CD4-positive, alpha-beta T cell treated with Interleukin-17A for 4 hours (primary cell): Measurements from ENCODE around the gene DIS3L2.

ENCODE experiments used
- DNase-seq: peaks from one replicate; pipeline ENCODE4 v3.0.0-alpha.2; 2020; ENCODE audit warnings: mixed read lengths

The DIS3L2 gene

GRCh38 chr2:232238596-232238995 is 277.1 kb downstream of the DIS3L2 start:
- no peak for DNase-seq

- no peak for DNase-seq
Measured at GRCh38 chr2:232239951-232240681, 278.6 kb downstream of the DIS3L2 start.

GRCh38 chr2:232240906-232241305 is 279.4 kb downstream of the DIS3L2 start:
- DNase-seq = no peak

GRCh38 chr2:232242316-232242715 is 280.8 kb downstream of the DIS3L2 start:
- DNase-seq = no peak

GRCh38 chr2:232245111-232245510 is 283.6 kb downstream of the DIS3L2 start:
- DNase-seq = no peak

GRCh38 chr2:232246245-232246644 is 284.7 kb downstream of the DIS3L2 start:
- DNase-seq = no peak

- DNase-seq = no peak
Measured at GRCh38 chr2:232249096-232249495, 287.6 kb downstream of the DIS3L2 start.

- no peak for DNase-seq
Measured at GRCh38 chr2:232250246-232251175, 289.0 kb downstream of the DIS3L2 start.

- no peak for DNase-seq
Measured at GRCh38 chr2:232255033-232255432, 293.5 kb downstream of the DIS3L2 start.

GRCh38 chr2:232260075-232260474 is 298.6 kb downstream of the DIS3L2 start:
- DNase-seq = no peak

- DNase-seq = no peak
Measured at GRCh38 chr2:232261776-232262175, 300.3 kb downstream of the DIS3L2 start.

GRCh38 chr2:232263295-232263694 is 301.8 kb downstream of the DIS3L2 start:
- no peak for DNase-seq

- DNase-seq = no peak
Measured at GRCh38 chr2:232264081-232264480, 302.6 kb downstream of the DIS3L2 start.

GRCh38 chr2:232265329-232265728 is 303.8 kb downstream of the DIS3L2 start:
- DNase-seq = no peak

- no peak for DNase-seq
Measured at GRCh38 chr2:232268636-232269165, 307.2 kb downstream of the DIS3L2 start.

GRCh38 chr2:232269867-232270266 is 308.4 kb downstream of the DIS3L2 start:
- DNase-seq = no peak

GRCh38 chr2:232273903-232274643 is 312.6 kb downstream of the DIS3L2 start:
- DNase-seq = no peak

- no peak for DNase-seq
Measured at GRCh38 chr2:232275670-232276069, 314.2 kb downstream of the DIS3L2 start.

GRCh38 chr2:232276084-232276732 is 314.7 kb downstream of the DIS3L2 start:
- no peak for DNase-seq

- no peak for DNase-seq
Measured at GRCh38 chr2:232276733-232277313, 315.3 kb downstream of the DIS3L2 start.

- DNase-seq = no peak
Measured at GRCh38 chr2:232278534-232278933, 317.0 kb downstream of the DIS3L2 start.

- no peak for DNase-seq
Measured at GRCh38 chr2:232280341-232280740, 318.8 kb downstream of the DIS3L2 start.
